Lung (tissue), 12 donors: Measurements from ENCODE around the gene CERCAM. TPM values are rescaled to one million over a fixed set of nuclear protein-coding genes. Genes with fewer than 3 reads are reported as not detected.

Source experiments
- ATAC-seq: fragments of 200-7000 bp; cut with Tn5 transposase; one replicate; pipeline ENCODE4 v1.9.1; 2020; ENCODE audit warnings: moderate number of reproducible peaks; ENCODE audit not compliant: insufficient read depth, low FRiP score
- DNase-seq, 3 donors: peaks; one replicate each; pipeline ENCODE4 v3.0.0-alpha.2; 2013 to 2017
- H3K27ac ChIP-seq, 2 donors: one replicate each; pipeline ENCODE4 v1.5.1; 2013; ENCODE audit warnings: mild to moderate bottlenecking in 2 of 2, moderate library complexity in 2 of 2, control low read depth in 1 of 2, inconsistent platforms in 1 of 2, low read depth in 1 of 2, low read length in 1 of 2
- H3K27me3 ChIP-seq, 3 donors: one replicate each; pipeline ENCODE4 v1.5.1; 2013; ENCODE audit warnings: low read length in 2 of 3; ENCODE audit not compliant: control insufficient read depth in 3 of 3, insufficient read depth in 3 of 3
- H3K36me3 ChIP-seq, 4 donors: one replicate each; pipeline ENCODE4 v1.5.1; 2013; ENCODE audit warnings: low read length in 4 of 4, mild to moderate bottlenecking in 1 of 4, moderate library complexity in 1 of 4; ENCODE audit not compliant: control insufficient read depth in 4 of 4, insufficient read depth in 4 of 4
- H3K4me1 ChIP-seq, 5 donors: one replicate each; pipeline ENCODE4 v1.5.1; 2013; ENCODE audit warnings: low read length in 5 of 5, mild to moderate bottlenecking in 2 of 5, moderate library complexity in 1 of 5; ENCODE audit not compliant: control insufficient read depth in 5 of 5, insufficient read depth in 5 of 5
- H3K4me3 ChIP-seq: one replicate; pipeline ENCODE4 v1.5.1; 2013; ENCODE audit warnings: mild to moderate bottlenecking, control low read depth, moderate library complexity
- H3K9ac ChIP-seq, 2 donors: one replicate each; pipeline ENCODE4 v1.5.1; 2013; ENCODE audit warnings: low read length in 2 of 2, control low read depth in 1 of 2; ENCODE audit not compliant: insufficient read depth in 1 of 2
- H3K9me3 ChIP-seq, 4 donors: one replicate each; pipeline ENCODE4 v1.5.1; 2013; ENCODE audit warnings: low read length in 3 of 4, mild to moderate bottlenecking in 1 of 4, moderate library complexity in 1 of 4; ENCODE audit not compliant: control insufficient read depth in 4 of 4, insufficient read depth in 3 of 4
- CTCF ChIP-seq: IDR thresholded peaks from 2 replicates; pipeline ENCODE4 v1.5.1; 2012; ENCODE audit warnings: mild to moderate bottlenecking; ENCODE audit errors: control extremely low read depth, extremely low read depth
- WGBS, 2 donors: extraction: QIAGEN DNeasy Blood & Tissue Kit; methylation state at CpG; one replicate each; pipeline ENCODE4 v1.1.7; 2013; 5-methylcytosine and 5-hydroxymethylcytosine counted together
- polyA plus RNA-seq, 2 donors: library from polyadenylated mRNA; stranded (reverse); fragments of 200-250 nt; gene quantifications; one replicate each; pipeline ENCODE4 v1.2.1, GENCODE V29; 2013
- total RNA-seq, 2 donors: library from RNA; depleted of rRNA in 1 of 2; stranded (reverse); fragments of >200 nt in 1 of 2; gene quantifications; one replicate each; pipeline ENCODE4 v1.2.1, GENCODE V29; 2014 to 2021
- donor health status: control.
- donor health status: control.
- donor health status: Bipolar disorder and iron deficiency.
- donor health status: healthy.
- donor health status: DM: yes; HTN: yes; CAD: no.

The CERCAM gene
- total and polyA plus RNA-seq, 4 donors, result 6.0 to 27.5 (median 14.3) TPM

GRCh38 chr9:128383007-128383753 is 37.5 kb upstream of the CERCAM start:
- H3K36me3 ChIP-seq, result peaks cover 5 to 50% (median 6%) of the 10 kb centered on the region in 4 donors

GRCh38 chr9:128383791-128384190 is 36.9 kb upstream of the CERCAM start:
- Histone ChIP-seq H3K9me3 (no peaks in the 10 kb centered on the region), H3K36me3 (peaks cover 11 to 54% (median 11%) of the 10 kb centered on the region in 4 donors), H3K4me1 (peaks cover 0 to 23% (median 12%) of the 10 kb centered on the region in 5 donors), H3K9ac (no peak overlapping the region), H3K4me3 (no peak overlapping the region), H3K27me3 (no peaks in the 10 kb centered on the region), H3K27ac (no peak overlapping the region)
- 86 to 94% methylated on average over 8 of the region's 8 CpGs for WGBS, 2 donors
- no peak for ATAC-seq
- DNase-seq, result no peak
- no peak for TF ChIP-seq CTCF

More at GRCh38 chr9:128383007-128383753, 37.5 kb upstream of the CERCAM start:
- H3K27me3 ChIP-seq, result no peaks in the 10 kb centered on the region
- 85 to 89% methylated on average over 9 of the region's 9 CpGs for WGBS, 2 donors
- no peak overlapping the region for H3K27ac ChIP-seq
- ATAC-seq (no peak), DNase-seq (peak in 2 of 3 donors; percentile 57 to 62)
- peaks cover 0 to 23% (median 12%) of the 10 kb centered on the region in 5 donors for H3K4me1 ChIP-seq
- TF ChIP-seq CTCF, result no peak
- H3K9ac ChIP-seq, result no peak overlapping the region
- H3K9me3 ChIP-seq, result no peaks in the 10 kb centered on the region
- no peak overlapping the region for H3K4me3 ChIP-seq

GRCh38 chr9:128384801-128385495 is 35.7 kb upstream of the CERCAM start:
- ATAC-seq (no peak), DNase-seq (no peak)
- Histone ChIP-seq H3K9me3 (no peaks in the 10 kb centered on the region), H3K27me3 (no peaks in the 10 kb centered on the region), H3K36me3 (peaks cover 15 to 64% (median 17%) of the 10 kb centered on the region in 4 donors), H3K27ac (no peak overlapping the region), H3K4me3 (no peak overlapping the region), H3K9ac (no peak overlapping the region), H3K4me1 (peaks cover 0 to 23% (median 12%) of the 10 kb centered on the region in 5 donors)
- no peak for TF ChIP-seq CTCF
- WGBS, 2 donors, result 91 to 94% methylated on average over 7 of the region's 7 CpGs
